GM18502 (cell line): ENCODE measurements around the gene CRTC2.
"Not testable (repeated sequence)": the region's sequence is repeated elsewhere in the genome, so short reads cannot be mapped to it uniquely, and the experiment has no call there.

Experiments used
- ATAC-seq: cut with Tn5 transposase; IDR thresholded peaks from one replicate; pipeline ENCODE4 v1.9.1; 2021; ENCODE audit warnings: mild to moderate bottlenecking; ENCODE audit not compliant: unreplicated experiment, poor library complexity

CRTC2 gene

GRCh38 chr1:153906396-153906795 lies 52.0 kb downstream of the CRTC2 start:
- ATAC-seq, result no peak

GRCh38 chr1:153905908-153906307 lies 52.5 kb downstream of the CRTC2 start:
- not testable (repeated sequence) for ATAC-seq

GRCh38 chr1:153903841-153904455 lies 54.5 kb downstream of the CRTC2 start:
- ATAC-seq, result no peak

- no peak for ATAC-seq
Observed at GRCh38 chr1:153899509-153899908, 58.9 kb downstream of the CRTC2 start.
